HG03103 (cell line): ENCODE data around the gene CLDN14.
"Not testable (repeated sequence)": the region's sequence is repeated elsewhere in the genome, so short reads cannot be mapped to it uniquely, and the experiment has no call there.

Experiments used
- ATAC-seq: cut with Tn5 transposase; IDR thresholded peaks from one replicate; pipeline ENCODE4 v1.9.1; 2021; ENCODE audit warnings: low read depth; ENCODE audit not compliant: unreplicated experiment

The CLDN14 gene

GRCh38 chr21:36502365-36502764 lies 22.4 kb upstream of the CLDN14 start:
- no peak for ATAC-seq

- ATAC-seq, result no peak
Observed at GRCh38 chr21:36501589-36501892, 21.6 kb upstream of the CLDN14 start.

- ATAC-seq, result no peak
Observed at GRCh38 chr21:36499578-36500471, 19.9 kb upstream of the CLDN14 start.

- ATAC-seq, result no peak
Observed at GRCh38 chr21:36494557-36494956, 14.6 kb upstream of the CLDN14 start.

- no peak for ATAC-seq
Observed at GRCh38 chr21:36491209-36491910, 11.4 kb upstream of the CLDN14 start.

GRCh38 chr21:36489776-36490165 lies 9.8 kb upstream of the CLDN14 start:
- ATAC-seq, result no peak

GRCh38 chr21:36489103-36489775 lies 9.3 kb upstream of the CLDN14 start:
- no peak for ATAC-seq

GRCh38 chr21:36487641-36488307 lies 7.9 kb upstream of the CLDN14 start:
- ATAC-seq, result no peak

- ATAC-seq, result no peak
Observed at GRCh38 chr21:36486246-36486645, 6.3 kb upstream of the CLDN14 start.

GRCh38 chr21:36485476-36485875 lies 5.6 kb upstream of the CLDN14 start:
- ATAC-seq, result no peak

GRCh38 chr21:36483095-36483494 lies 3.2 kb upstream of the CLDN14 start:
- no peak for ATAC-seq

- ATAC-seq, result no peak
Observed at GRCh38 chr21:36482673-36483072, 2.8 kb upstream of the CLDN14 start.

GRCh38 chr21:36482181-36482580 lies 2.3 kb upstream of the CLDN14 start:
- ATAC-seq, result no peak

- no peak for ATAC-seq
Observed at GRCh38 chr21:36481639-36482038, 1.7 kb upstream of the CLDN14 start.

- ATAC-seq, result no peak
Observed at GRCh38 chr21:36480618-36481017, 696 bp upstream of the CLDN14 start.

- no peak for ATAC-seq
Observed at GRCh38 chr21:36478941-36479340, 981 bp downstream of the CLDN14 start.

GRCh38 chr21:36478207-36478701 lies 1.7 kb downstream of the CLDN14 start:
- no peak for ATAC-seq

- ATAC-seq, result no peak
Observed at GRCh38 chr21:36477559-36477958, 2.4 kb downstream of the CLDN14 start.

GRCh38 chr21:36477001-36477400 lies 2.9 kb downstream of the CLDN14 start:
- no peak for ATAC-seq

GRCh38 chr21:36476541-36476940 lies 3.4 kb downstream of the CLDN14 start:
- not testable (repeated sequence) for ATAC-seq

GRCh38 chr21:36474591-36474990 lies 5.3 kb downstream of the CLDN14 start:
- no peak for ATAC-seq
